ENCODE measurements around the gene KRT26. TPM values are rescaled to one million over a fixed set of nuclear protein-coding genes. Genes with fewer than 3 reads are reported as not detected.
"Not testable (repeated sequence)": the region's sequence is repeated elsewhere in the genome, so short reads cannot be mapped to it uniquely, and the experiment has no call there.

The KRT26 gene
- total RNA-seq, 1 donor from 2014 or later = not detected

DNA sequence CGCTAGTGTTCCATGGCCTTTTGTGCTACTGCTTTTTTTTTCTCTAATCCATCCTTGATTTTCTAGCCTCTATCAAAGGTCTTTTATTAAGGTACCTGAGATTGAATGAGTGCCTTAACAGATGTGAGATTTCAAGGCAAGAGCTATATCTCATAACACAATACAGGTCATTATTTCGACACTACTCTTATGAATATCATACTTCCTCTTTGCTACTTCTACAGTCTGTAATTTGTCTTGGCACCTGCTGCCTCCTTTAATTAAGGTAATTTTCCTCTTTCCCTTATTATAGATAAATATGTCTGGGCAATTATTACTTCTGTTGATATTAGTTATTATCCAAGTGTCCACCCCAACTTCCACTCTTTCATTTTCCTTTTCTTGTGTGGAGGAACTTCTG lies 22.5 kb upstream of the KRT26 start:
- DNase-seq (ENCODE audit: low spot score) = no peak

- DNase-seq (ENCODE audit: low spot score) = no peak
Observed at GRCh38 chr17:40793832-40794231, 21.8 kb upstream of the KRT26 start.

DNA sequence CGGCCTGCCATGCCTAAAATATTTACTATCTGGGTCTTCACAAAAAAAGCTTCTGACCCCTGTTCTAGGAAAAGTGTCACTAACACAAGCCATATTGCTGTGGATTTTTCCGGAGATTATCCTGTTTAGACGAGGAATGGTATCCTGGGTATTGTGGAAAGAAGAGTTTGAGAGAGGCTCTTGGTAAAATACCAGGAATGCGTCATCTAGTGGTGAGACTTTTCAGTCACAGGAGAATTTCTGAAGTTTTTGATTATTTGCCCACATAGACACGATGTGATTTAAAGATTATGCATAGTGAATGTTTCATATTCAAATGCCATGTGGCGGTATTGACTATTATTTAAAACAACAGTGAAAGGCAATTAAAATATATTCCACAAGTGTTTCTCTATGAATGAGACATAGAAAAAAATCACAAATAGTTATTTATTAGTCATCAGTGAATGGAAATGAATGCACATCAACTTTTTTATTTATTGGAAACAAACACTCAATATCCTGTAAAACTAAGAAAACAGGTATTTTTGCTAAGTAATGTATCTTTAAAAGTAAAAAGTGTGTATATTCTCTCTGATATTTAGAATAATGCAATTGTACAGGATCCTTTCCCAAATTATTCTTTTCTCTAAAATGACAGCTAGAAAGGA lies 19.9 kb upstream of the KRT26 start:
- DNase-seq (ENCODE audit: low spot score) = no peak

- DNase-seq (ENCODE audit: low spot score) = no peak
Observed at GRCh38 chr17:40791111-40791510, 19.1 kb upstream of the KRT26 start.

DNA sequence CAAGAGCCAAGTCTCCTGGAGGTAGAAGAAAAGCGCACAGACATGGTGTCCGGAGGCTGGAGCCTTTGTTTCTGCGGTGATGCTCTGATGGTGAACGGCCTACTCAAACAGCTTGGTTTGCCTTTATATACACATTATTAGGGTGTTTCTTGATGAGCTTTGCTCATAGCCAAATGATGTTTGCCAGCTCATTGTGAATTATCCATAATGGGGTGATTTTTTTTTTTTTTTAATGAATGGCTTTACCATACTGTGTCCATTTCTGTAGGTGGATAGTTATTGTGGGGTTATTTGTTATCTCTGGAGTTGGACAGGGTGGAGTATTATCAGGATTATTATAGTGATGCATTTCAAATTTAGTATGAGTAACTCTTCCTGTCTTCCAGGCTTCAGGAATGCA lies 10.4 kb upstream of the KRT26 start, which contains the start of gene KRT27:
KRT27 (minus strand) TSS at position 101 of the 400 bp plus-strand sequence; CDS start at position 44, 57 bp downstream.
- DNase-seq (ENCODE audit: low spot score) = no peak

GRCh38 chr17:40779181-40779909 lies 7.3 kb upstream of the KRT26 start:
- DNase-seq (ENCODE audit: low spot score) = no peak

DNA sequence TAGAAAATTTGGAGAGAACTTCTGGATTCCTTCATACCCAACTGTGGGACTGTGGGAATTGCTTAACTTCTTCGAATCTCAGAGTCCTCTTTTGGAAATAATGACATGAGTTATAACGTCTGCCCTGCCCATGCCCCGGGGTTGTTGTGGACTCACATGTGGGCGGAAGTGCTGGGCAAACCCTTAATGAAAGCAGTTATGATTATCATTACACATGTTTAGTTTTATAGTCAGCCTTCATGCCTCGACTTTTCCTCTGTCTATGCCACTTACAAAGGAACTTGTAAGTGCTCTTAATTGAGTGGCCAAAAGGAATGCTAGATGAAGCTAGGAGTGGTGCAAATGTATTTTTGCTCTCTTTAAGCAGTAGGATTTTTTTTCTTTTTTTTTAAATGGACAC lies 6.5 kb upstream of the KRT26 start:
- DNase-seq (ENCODE audit: low spot score) = no peak

- no peak for DNase-seq (ENCODE audit: low spot score)
Observed at GRCh38 chr17:40777971-40778370, 6.0 kb upstream of the KRT26 start.

DNA sequence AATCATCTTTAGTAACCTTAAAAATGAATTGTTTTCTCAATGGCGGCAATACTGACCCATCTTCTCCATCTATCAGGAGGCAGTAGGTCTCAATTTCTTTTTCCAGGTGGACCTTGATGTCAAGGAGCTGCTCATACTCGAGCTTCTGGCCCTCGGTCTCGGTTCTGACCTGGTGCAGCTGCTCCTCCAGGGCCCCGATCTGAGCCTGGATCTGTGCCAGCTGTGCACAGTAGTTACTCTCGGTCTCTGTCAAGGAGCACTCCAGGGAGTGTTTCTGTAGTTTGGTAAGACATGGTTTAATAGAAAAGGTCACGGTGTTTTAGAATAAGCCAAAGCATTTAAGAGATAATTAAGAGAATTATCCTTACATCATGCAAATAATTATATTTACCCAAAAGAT lies 5.5 kb upstream of the KRT26 start:
- no peak for DNase-seq (ENCODE audit: low spot score)

GRCh38 chr17:40775945-40776344 lies 3.9 kb upstream of the KRT26 start:
- DNase-seq (ENCODE audit: low spot score) = no peak

DNA sequence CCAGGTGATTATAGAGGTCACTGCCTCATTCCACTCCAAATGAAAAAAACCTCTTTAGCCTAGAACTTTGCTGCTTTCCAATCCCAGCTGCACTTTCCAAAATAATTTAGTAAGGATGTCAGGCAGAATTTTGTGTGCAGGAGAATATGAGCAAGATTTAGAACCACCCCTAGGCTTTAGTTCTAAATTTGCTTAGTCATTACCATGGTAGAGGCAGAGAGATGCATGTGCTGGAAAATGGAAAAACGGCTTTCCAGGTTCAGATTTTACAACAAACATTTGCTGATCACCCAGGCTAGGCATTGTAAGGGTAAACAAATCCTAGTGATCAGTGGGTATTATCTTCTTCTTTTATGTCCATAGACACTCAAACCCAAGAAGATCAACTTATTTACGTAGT lies 6.3 kb downstream of the KRT26 start:
- no peak for DNase-seq (ENCODE audit: low spot score)

DNA sequence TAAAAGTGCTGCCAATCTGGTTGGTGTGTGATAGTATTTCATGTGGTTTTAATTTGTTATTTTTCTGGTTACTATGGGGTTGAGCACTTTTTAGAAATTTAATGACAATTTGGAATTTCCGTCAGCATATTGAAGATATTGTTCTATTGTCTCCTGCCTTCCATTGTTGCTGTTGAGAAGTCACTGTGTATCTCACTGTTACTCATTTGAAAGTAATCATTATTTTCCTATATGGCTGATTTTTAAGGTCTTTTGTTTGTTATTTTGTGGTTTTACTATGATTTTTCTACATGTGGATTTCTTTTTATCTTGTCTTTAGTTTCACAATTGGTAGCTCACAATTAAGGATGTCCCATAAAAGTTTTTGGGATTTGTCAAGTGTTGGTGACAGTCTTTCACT lies 8.2 kb downstream of the KRT26 start:
- DNase-seq (ENCODE audit: low spot score) = no peak

DNA sequence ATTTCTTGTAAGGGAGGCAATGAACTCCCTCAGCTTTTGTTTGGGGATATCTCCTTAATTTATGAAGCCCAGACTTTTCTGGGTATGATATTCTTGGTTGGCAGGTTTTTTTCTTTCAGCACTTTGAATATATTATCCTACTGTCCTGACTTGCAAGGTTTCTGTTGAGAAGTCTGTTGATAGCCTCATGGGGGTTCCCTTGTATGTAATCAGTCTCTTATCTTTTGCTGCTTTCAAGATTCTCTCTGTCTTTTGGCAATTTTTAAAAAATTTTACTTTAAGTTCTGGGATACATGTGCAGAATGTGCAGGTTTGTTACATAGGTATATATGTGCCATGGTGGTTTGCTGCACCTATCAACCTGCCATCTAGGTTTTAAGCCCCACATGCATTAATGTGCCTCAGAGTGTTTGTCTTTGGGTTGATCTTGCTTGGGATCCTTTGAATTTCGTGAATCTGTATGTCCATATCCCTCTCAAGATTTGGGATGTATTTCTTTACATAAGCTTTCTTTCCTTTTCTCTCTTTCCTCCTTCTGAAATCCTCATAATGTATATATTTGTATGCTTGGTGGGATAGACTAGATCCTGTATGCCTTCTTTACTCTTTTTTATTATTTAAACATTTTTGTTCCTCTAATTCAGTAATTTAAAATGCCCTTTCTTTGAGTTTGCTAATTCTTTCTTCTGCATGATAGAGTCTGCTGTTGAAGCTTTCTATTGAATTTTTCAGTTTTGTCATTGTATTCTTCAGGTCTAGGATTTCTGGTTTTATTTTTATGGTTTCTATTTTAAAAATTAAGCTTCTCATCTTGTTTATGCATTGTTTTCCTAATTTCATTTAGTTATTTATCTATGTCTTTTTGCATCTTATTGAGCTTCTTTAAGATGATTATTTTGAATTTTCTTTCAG lies 11.6 kb downstream of the KRT26 start:
- DNase-seq (ENCODE audit: low spot score) = no peak

- DNase-seq (ENCODE audit: low spot score) = no peak
Observed at GRCh38 chr17:40755231-40755630, 16.8 kb downstream of the KRT26 start, which contains the start of gene KRT25. Gene KRT25, minus strand, starts transcription at chr17:40755331. Its CDS starts 60 bp downstream, at chr17:40755271.

DNA sequence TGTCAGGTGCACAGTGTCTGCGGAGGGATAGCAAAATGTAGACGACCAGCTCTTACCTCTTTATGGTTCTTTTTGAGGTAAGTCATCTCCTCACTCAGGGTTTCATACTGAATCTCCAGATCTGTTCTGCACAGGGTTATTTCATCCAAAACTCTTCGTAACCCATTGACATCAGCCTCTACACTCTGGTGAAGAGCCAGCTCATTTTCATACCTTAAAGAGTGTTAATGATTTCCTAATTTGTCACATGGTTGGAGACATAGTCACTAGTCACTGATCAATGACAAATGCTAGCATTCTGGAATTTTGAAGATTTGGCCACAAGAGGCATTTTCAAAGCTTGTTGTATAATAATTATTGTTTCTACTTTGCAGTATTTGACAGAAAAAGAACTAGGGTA lies 18.2 kb downstream of the KRT26 start:
- DNase-seq (ENCODE audit: low spot score) = no peak

- DNase-seq (ENCODE audit: low spot score) = no peak
Observed at GRCh38 chr17:40751065-40751464, 20.9 kb downstream of the KRT26 start.

DNA sequence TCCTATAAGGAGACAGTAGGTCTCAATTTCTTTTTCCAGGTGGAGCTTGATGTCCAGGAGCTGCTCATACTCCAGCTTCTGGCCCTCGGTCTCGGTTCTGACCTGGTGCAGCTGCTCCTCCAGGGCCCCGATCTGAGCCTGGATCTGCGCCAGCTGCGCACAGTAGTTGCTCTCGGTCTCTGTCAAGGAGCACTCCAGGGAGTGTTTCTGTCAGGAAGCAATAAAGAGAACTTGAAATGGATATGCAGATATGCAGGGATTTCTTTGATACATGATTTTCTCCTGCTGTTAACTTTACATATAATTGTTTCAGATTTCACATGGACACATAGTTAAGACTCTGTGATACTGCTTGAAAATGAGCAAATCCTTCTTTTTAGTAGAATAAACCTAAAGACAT lies 21.6 kb downstream of the KRT26 start:
- no peak for DNase-seq (ENCODE audit: low spot score)

GRCh38 chr17:40748666-40749065 lies 23.3 kb downstream of the KRT26 start:
- DNase-seq (ENCODE audit: low spot score) = not testable (repeated sequence)

DNA sequence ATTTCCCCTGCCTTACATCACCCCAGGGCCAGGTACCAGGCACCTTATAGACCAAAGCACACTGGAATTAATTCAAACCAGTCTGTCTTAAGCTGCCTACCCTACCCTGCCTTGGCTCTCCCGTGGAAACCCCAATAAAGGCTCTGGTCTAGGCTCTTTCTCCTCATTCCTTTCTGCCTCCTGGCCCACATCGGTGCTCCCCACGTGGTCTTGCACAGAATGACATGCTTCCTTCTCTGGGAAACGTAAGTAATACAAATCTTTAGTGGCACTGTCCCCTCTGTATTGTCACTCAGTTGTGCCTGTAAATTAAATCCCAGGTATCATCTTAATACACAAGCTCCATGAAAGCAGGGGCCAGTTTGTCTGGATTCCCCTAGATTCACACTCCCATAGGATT lies 33.4 kb downstream of the KRT26 start:
- DNase-seq (ENCODE audit: low spot score) = no peak

DNA sequence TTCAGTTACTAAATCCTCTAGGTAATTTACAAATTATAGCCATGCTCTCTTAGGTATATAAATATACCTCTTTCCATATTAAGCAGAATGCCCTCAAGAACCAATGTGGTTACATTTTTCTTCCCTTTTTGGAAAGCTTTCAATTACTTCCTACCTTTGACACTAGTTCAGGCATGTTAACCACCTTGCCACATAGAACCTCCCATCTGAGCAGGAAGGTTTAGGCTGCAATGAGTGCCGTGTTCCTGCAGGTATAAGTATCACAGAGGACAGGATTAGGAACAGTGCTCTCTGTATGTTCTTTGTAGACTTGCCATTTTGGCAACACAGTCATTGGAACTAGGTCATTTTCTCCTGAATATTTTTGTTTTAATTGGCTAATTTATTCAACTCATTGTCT lies 37.0 kb downstream of the KRT26 start:
- DNase-seq (ENCODE audit: low spot score) = no peak

GRCh38 chr17:40734018-40734417 lies 38.0 kb downstream of the KRT26 start:
- no peak for DNase-seq (ENCODE audit: low spot score)

DNA sequence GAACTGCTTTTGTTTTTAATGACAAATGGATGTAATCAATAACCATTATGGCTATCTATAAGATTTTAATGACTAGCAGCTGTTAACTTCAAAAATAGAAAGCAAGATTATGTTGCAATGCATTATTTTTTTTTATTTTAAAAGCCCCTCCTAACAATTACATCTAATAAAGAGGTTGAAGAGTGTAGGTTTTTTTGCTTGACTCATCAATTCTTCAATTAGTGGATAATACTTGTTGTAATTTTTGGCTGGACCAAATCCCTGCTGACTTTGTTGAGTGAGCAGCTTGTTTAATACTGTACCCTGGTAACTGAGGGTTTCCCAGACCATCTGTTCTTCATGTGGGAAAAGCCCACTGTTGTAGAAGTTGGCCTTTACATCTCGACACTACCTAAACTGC lies 41.0 kb downstream of the KRT26 start:
- DNase-seq (ENCODE audit: low spot score) = no peak
